22Rv1 (cell line): Measurements from ENCODE around the gene AHDC1.

Experiments
- ZFX ChIP-seq: fragments of 450-650 bp; IDR thresholded peaks from 2 replicates; pipeline ENCODE4 v1.6.1; 2017; ENCODE audit warnings: antibody characterized with exemption, borderline replicate concordance
- TF ChIP-seq, protein P1 (sequence below): fragments of 450-650 bp; IDR thresholded peaks from 2 replicates; pipeline ENCODE4 v1.5.1; 2017; ENCODE audit warnings: mild to moderate bottlenecking

- TF ChIP-seq, protein P1, sequence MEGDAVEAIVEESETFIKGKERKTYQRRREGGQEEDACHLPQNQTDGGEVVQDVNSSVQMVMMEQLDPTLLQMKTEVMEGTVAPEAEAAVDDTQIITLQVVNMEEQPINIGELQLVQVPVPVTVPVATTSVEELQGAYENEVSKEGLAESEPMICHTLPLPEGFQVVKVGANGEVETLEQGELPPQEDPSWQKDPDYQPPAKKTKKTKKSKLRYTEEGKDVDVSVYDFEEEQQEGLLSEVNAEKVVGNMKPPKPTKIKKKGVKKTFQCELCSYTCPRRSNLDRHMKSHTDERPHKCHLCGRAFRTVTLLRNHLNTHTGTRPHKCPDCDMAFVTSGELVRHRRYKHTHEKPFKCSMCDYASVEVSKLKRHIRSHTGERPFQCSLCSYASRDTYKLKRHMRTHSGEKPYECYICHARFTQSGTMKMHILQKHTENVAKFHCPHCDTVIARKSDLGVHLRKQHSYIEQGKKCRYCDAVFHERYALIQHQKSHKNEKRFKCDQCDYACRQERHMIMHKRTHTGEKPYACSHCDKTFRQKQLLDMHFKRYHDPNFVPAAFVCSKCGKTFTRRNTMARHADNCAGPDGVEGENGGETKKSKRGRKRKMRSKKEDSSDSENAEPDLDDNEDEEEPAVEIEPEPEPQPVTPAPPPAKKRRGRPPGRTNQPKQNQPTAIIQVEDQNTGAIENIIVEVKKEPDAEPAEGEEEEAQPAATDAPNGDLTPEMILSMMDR: no peak
- no peak for TF ChIP-seq ZFX
These were observed 67.8 kb downstream of the AHDC1 start for GRCh38 chr1:27536010-27536757.
